ENCODE measurements around the gene DOCK10.
"Not testable (repeated sequence)": the region's sequence is repeated elsewhere in the genome, so short reads cannot be mapped to it uniquely, and the experiment has no call there.

Gene DOCK10

GRCh38 chr2:224941960-224942359 is 100.3 kb downstream of the DOCK10 start:
- DNase-seq = no peak

- no peak for DNase-seq
These were observed 101.7 kb downstream of the DOCK10 start for GRCh38 chr2:224940618-224941017.

DNA sequence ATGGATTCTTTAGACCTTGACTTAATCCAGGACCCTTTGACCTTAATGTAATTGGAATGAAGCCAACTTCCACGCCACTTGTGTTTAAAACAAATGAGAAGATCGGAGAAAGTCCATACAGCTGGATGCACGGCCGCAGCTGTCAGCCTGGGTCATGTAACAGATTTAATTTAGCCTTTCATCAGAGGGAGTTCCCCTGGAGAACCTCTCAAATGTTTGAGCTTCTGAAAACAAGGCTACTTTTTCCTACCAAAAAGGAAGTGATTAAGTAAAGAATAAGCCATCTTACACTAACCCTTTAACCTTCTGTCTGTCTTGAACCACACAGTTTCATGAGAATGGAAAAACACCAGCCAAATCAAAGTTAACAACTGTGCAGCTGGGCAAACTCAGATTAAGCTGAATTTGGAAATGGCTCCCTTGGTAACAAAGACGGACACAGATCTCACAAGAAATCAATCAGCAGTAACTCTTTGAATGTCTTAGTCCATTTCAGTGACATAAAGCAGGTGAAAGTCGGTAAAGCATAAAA is 103.6 kb downstream of the DOCK10 start:
- peak; percentile 6 for DNase-seq

- DNase-seq = no peak
These were observed 104.4 kb downstream of the DOCK10 start for GRCh38 chr2:224937887-224938286.

GRCh38 chr2:224934526-224935188 is 107.6 kb downstream of the DOCK10 start:
- no peak for DNase-seq

- DNase-seq = no peak
These were observed 108.8 kb downstream of the DOCK10 start for GRCh38 chr2:224933431-224933830.

DNA sequence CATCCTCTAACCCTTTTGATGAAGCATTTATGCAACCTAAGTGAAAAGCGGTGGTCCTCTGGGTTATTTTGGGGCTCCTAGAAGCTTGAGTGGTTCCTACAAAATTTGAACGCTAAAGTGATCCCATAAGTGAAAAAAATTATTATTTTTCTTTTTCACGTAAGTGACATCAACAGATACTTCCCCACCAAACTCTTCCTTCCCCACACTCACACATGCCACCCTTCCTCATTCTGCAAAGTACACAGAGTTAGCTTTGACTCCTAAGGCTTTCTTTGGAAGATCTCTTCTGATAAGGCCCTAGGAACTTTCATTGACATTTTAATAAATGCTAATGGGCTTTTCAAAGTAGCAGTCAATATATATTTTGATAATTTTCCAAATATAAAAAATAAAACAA is 109.7 kb downstream of the DOCK10 start:
- no peak for DNase-seq

GRCh38 chr2:224931956-224932355 is 110.3 kb downstream of the DOCK10 start:
- no peak for DNase-seq

DNA sequence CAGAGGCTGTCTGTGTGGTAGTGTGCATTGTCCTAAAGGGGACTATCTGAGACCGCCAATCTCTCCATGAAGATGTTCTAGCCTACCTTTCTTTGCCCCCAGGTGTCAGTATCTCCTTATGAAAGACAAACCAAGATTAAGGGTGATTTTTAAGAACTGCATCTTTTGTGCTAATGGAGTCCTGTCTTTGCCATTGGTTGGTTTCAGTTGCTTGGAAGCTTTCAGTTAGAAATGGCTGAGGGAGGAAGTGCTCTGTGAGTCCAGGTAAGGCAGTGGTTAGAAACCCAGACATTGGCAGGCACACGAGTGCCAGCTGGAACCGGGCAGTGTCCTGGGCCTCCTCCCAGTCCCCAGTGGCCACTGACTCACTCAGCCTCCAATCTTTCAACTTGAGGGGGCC is 111.3 kb downstream of the DOCK10 start:
- no peak for DNase-seq

- no peak for DNase-seq
These were observed 112.1 kb downstream of the DOCK10 start for GRCh38 chr2:224930124-224930523.

GRCh38 chr2:224929512-224929911 is 112.8 kb downstream of the DOCK10 start:
- DNase-seq = no peak

DNA sequence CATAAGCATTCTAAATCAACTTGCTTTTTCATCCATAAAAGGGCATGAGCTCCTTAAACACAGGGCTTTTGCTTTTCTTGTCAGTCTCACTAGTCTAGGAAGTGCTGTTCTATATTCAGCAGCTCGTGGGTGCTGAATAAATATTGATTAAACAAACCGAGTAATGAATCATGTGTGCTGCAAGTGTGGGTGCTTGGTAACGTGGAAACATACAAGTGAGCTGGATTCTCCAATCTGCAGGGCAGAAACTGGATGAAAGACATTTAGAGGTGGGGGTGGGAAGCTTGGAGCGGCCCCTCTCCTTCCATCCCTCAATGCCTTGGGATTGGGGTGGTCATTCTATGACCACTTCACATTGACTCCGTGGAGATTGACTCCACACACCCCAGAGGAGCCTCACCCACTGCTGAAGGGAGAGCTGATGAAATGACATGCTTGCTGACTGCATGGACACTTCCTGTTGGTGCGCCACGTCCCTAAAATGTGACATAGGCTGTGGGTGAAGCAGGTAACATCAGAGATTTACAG is 114.6 kb downstream of the DOCK10 start:
- no peak for DNase-seq

- DNase-seq = no peak
These were observed 115.3 kb downstream of the DOCK10 start for GRCh38 chr2:224927011-224927410.

DNA sequence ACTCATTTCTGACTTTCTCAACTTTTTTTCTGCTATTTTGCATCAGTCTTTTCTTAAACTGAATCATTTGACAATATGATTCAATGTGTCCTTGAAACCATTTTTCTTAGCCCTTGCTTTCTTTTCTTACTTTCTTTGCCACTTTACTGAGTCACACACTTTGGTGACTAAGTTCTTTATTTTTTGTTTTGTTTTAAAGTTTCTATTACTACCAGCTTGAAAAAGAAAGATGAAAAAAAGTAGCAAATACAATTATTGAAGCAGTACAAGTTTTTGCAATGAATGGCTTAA is 116.5 kb downstream of the DOCK10 start:
- DNase-seq = no peak

DNA sequence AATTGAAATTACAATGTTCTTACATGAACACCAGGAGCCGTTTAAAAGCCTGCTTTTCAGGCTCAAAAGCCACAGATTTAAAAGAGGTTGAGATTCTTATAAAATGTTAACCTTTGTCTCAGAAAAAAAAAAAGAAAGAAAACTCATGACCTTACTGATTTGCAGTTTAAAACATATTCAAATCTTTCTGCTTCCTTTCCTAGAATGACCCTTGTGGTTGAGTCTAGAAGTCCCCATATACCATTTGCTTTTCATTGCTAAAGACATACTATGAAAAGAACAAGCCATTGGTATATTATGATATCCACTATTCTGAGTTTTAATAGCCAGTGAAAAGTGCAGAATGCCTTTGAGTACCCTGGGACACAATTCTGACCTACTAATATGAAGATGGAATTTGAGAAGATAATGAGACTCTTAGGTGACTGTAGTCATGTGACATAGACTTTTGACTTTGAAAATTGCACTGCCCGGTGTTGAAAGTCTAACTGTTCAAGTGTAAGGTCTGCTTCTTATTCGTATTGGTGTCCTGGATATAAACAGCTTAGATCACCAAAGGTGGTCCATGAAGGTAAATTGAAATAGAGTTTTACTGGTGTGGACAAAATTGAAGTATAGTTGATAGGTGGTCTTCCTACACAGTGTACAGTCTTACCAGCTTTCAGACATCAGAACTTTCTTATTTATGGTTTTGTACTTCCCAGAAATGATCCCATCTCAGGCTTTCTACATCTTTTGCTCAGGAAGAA is 117.0 kb downstream of the DOCK10 start:
- no peak for DNase-seq

GRCh38 chr2:224924631-224925030 is 117.6 kb downstream of the DOCK10 start:
- DNase-seq = no peak

GRCh38 chr2:224922142-224922727 is 120.0 kb downstream of the DOCK10 start:
- DNase-seq = no peak

GRCh38 chr2:224919472-224920110 is 122.7 kb downstream of the DOCK10 start:
- no peak for DNase-seq

- DNase-seq = no peak
These were observed 123.4 kb downstream of the DOCK10 start for GRCh38 chr2:224918626-224919471.

DNA sequence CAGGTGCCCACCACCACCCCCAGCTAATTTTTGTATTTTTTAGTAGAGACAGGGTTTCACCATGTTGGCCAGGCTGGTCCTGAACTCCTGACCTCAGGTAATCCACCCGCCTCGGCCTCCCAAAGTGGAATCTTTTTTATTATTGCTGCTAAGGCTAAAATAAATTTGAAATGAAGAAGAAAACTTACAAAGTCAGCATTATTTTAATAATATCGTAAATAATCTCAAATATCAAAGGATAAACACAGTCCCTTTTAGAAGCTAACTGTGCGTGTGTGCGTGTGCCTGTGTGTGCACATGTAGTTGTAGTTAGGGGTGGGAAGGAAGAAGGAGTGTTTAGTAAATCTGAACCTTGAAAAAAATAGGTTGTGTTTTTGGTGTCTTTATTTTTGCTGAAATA is 125.0 kb downstream of the DOCK10 start:
- not testable (repeated sequence) for DNase-seq

- DNase-seq = no peak
These were observed 127.1 kb downstream of the DOCK10 start for GRCh38 chr2:224915136-224915535.

- no peak for DNase-seq
These were observed 131.7 kb downstream of the DOCK10 start for GRCh38 chr2:224910574-224910925.

Measured in NCI-H146 (cell line).